Neural progenitor cell (in vitro differentiated cells): Measurements from ENCODE around the gene DCLK2. TPM values are rescaled to one million over a fixed set of nuclear protein-coding genes. Genes with fewer than 3 reads are reported as not detected.

ENCODE experiments used
- DNase-seq: peaks from one replicate; pipeline ENCODE4 v3.0.0-alpha.2; 2016; ENCODE audit warnings: low spot score
- H2AFZ ChIP-seq: fragments of 200-600 bp; sonication (generic); replicated peaks from 2 replicates; pipeline ENCODE4 v1.6.1; 2016; ENCODE audit warnings: antibody characterized with exemption
- H3F3A ChIP-seq: fragments of 200-600 bp; sonication (generic); 2 replicates; pipeline ENCODE4 v1.6.1; 2016; ENCODE audit warnings: antibody characterized with exemption, low read depth
- H3K27ac ChIP-seq: fragments of 200-600 bp; sonication (generic); 2 replicates; pipeline ENCODE4 v1.5.1; 2016; ENCODE audit warnings: mild to moderate bottlenecking
- H3K27me3 ChIP-seq: fragments of 200-600 bp; sonication (generic); 2 replicates; pipeline ENCODE4 v1.6.1; 2016; ENCODE audit warnings: mild to moderate bottlenecking, moderate library complexity
- H3K36me3 ChIP-seq: fragments of 200-600 bp; sonication (generic); 2 replicates; pipeline ENCODE4 v1.5.1; 2016
- H3K4me1 ChIP-seq: fragments of 200-600 bp; sonication (generic); 2 replicates; pipeline ENCODE4 v1.6.1; 2016; ENCODE audit warnings: mixed run types
- H3K4me2 ChIP-seq: fragments of 200-600 bp; sonication (generic); 2 replicates; pipeline ENCODE4 v1.6.1; 2016
- H3K4me3 ChIP-seq: fragments of 200-600 bp; sonication (generic); 2 replicates; pipeline ENCODE4 v1.5.1; 2016
- H3K79me2 ChIP-seq: fragments of 200-600 bp; sonication (generic); 2 replicates; pipeline ENCODE4 v1.6.1; 2016; ENCODE audit warnings: low read depth
- H3K9ac ChIP-seq: fragments of 200-600 bp; sonication (generic); 2 replicates; pipeline ENCODE4 v1.6.1; 2016
- H3K9me3 ChIP-seq: fragments of 200-600 bp; sonication (generic); 2 replicates; pipeline ENCODE4 v1.5.1; 2016; ENCODE audit warnings: low read depth
- H4K20me1 ChIP-seq: fragments of 200-600 bp; sonication (generic); 2 replicates; pipeline ENCODE4 v1.6.1; 2016; ENCODE audit warnings: low read depth
- H3K27ac Mint-ChIP-seq: 3 replicates; pipeline ENCODE4 v1.8.0; 2021; ENCODE audit warnings: mixed read lengths
- H3K27me3 Mint-ChIP-seq: 2 replicates; pipeline ENCODE4 v1.8.0; 2022; ENCODE audit warnings: low read depth, mild to moderate bottlenecking, inconsistent platforms, moderate library complexity, mixed read lengths; ENCODE audit not compliant: insufficient read depth
- H3K36me3 Mint-ChIP-seq: 3 replicates; pipeline ENCODE4 v1.8.0; 2021; ENCODE audit warnings: mixed read lengths
- H3K4me1 Mint-ChIP-seq: 3 replicates; pipeline ENCODE4 v1.8.0; 2021; ENCODE audit warnings: mixed read lengths
- H3K4me3 Mint-ChIP-seq: 3 replicates; pipeline ENCODE4 v1.8.0; 2021; ENCODE audit warnings: mild to moderate bottlenecking, moderate library complexity, mixed read lengths
- H3K9me3 Mint-ChIP-seq: 3 replicates; pipeline ENCODE4 v1.8.0; 2020; ENCODE audit warnings: mixed read lengths
- CTCF ChIP-seq: fragments of 200-600 bp; sonication (generic); IDR thresholded peaks from 2 replicates; pipeline ENCODE4 v1.5.1; 2017; ENCODE audit warnings: antibody characterized with exemption, mild to moderate bottlenecking
- EZH2 ChIP-seq: fragments of 200-600 bp; sonication (generic); IDR thresholded peaks from 2 replicates; pipeline ENCODE4 v1.6.1; 2017; ENCODE audit warnings: antibody characterized with exemption, mild to moderate bottlenecking, moderate library complexity
- EZH2phosphoT487 ChIP-seq: fragments of 200-600 bp; sonication (generic); IDR thresholded peaks from 2 replicates; pipeline ENCODE4 v1.6.1; 2017; ENCODE audit warnings: antibody characterized with exemption
- total RNA-seq: library from RNA; depleted of rRNA; stranded (reverse); fragments of >200 nt; gene quantifications from 2 replicates; pipeline ENCODE4 v1.2.3, GENCODE V29; 2015; ENCODE audit warnings: low replicate concordance

DCLK2 gene
- total RNA-seq, 1 donor from 2014 or later: 11.7 TPM

DNA sequence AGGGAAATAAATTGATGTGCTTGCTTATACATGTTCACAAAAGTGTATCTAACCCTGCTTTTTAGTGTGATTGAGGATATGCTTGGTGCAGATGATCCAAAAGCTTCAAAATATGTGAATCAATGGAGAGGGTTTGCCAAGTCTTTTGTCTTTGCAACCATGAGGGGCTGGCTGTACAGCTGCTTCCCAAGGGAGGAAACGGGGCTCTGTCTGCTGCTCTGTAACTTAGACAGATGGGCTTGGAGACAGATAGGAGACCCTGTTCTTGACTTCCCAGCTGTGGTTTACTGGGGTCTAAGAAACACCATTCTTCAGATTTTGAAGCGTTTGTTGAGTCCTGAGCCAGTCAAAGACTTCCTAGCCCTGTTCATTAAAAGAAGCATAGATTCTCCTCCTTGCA, 152.3 kb downstream of the DCLK2 start:
- no peaks in the 10 kb centered on the region for H3F3A ChIP-seq
- H3K79me2 ChIP-seq: no peaks in the 10 kb centered on the region
- Mint-ChIP-seq H3K36me3 (peaks cover 33% of the 10 kb centered on the region), H3K9me3 (no peaks in the 10 kb centered on the region), H3K27me3 (no peaks in the 10 kb centered on the region), H3K27ac (no peak overlapping the region), H3K4me3 (no peak overlapping the region), H3K4me1 (peaks cover 12% of the 10 kb centered on the region)
- TF ChIP-seq CTCF (no peak), EZH2 (no peak), EZH2phosphoT487 (no peak)
- no peaks in the 10 kb centered on the region for H4K20me1 ChIP-seq
- H3K27me3 ChIP-seq: no peaks in the 10 kb centered on the region
- H3K9me3 ChIP-seq: no peaks in the 10 kb centered on the region
- DNase-seq: no peak
- H3K36me3 ChIP-seq: no peaks in the 10 kb centered on the region
- H3K4me3 ChIP-seq: no peak overlapping the region
- H3K4me1 ChIP-seq: peaks cover 4% of the 10 kb centered on the region
- H3K9ac ChIP-seq: no peak overlapping the region
- no peak overlapping the region for H3K4me2 ChIP-seq
- no peak overlapping the region for H3K27ac ChIP-seq
- H2AFZ ChIP-seq: no peak overlapping the region

DNA sequence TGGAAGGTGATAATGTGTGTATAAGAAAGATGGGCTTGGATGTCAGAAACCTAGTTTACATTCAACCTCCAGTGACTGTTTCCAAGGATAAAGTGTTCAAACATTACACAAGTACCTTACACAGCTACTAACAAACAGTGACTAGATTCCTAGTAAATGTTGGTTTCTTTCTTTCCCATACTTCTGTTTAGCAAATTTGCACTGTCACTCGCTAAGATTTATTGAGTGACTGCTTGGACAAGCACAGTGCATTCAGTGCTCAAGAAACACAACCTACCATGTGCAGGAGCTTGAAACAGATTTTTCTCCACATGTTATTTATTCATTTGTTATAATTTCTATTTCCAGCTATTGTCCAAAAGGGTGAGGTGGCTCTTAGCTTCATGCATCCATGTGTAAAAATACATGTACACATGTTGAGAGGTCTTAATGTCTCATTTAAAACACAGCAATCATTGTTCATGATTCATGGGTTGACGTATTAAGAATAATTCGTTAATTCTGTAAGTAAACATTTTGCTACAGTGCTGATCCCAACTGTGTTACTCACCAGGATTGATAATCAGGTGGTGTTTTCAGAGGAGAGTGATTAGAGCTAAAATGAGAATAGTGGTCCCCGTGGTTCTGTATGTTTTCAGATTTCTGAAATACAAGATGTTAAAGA, 153.0 kb downstream of the DCLK2 start:
- H3K9ac ChIP-seq: no peak overlapping the region
- TF ChIP-seq CTCF (no peak), EZH2phosphoT487 (no peak), EZH2 (no peak)
- H3K27ac Mint-ChIP-seq: no peak overlapping the region
- no peaks in the 10 kb centered on the region for H3K27me3 ChIP-seq
- no peaks in the 10 kb centered on the region for H3F3A ChIP-seq
- H3K4me3 Mint-ChIP-seq: no peak overlapping the region
- no peak overlapping the region for H3K27ac ChIP-seq
- no peaks in the 10 kb centered on the region for H3K36me3 ChIP-seq
- H4K20me1 ChIP-seq: no peaks in the 10 kb centered on the region
- H3K4me3 ChIP-seq: no peak overlapping the region
- H3K36me3 Mint-ChIP-seq: peaks cover 31% of the 10 kb centered on the region
- H3K9me3 ChIP-seq: no peaks in the 10 kb centered on the region
- H2AFZ ChIP-seq: no peak overlapping the region
- H3K27me3 Mint-ChIP-seq: no peaks in the 10 kb centered on the region
- no peaks in the 10 kb centered on the region for H3K9me3 Mint-ChIP-seq
- H3K4me1 Mint-ChIP-seq: peaks cover 19% of the 10 kb centered on the region
- no peaks in the 10 kb centered on the region for H3K79me2 ChIP-seq
- DNase-seq: no peak
- H3K4me2 ChIP-seq: no peak overlapping the region
- H3K4me1 ChIP-seq: peaks cover 11% of the 10 kb centered on the region

DNA sequence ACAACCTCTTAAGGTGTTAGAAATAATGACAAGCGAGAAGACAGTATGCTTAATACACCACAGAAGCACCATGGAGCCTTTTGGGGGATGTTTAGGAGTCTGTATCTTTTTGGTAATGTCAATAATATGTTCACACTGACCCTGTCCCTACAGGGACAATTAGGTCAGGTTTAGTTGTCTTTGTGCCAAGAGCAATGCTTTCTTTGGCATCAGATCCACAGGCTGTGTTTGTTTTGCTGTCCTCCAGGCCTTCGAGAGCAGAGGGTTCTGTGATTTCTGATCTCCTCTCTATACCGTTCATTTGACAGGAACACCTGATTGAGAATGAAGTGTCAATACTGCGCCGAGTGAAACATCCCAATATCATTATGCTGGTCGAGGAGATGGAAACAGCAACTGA, 153.8 kb downstream of the DCLK2 start:
- no peak overlapping the region for H3K27ac Mint-ChIP-seq
- Histone ChIP-seq H3K79me2 (no peaks in the 10 kb centered on the region), H3K27ac (no peak overlapping the region), H3K4me2 (no peak overlapping the region), H2AFZ (no peak overlapping the region), H3K4me1 (peaks cover 18% of the 10 kb centered on the region), H3K9me3 (no peaks in the 10 kb centered on the region), H4K20me1 (no peaks in the 10 kb centered on the region), H3K36me3 (no peaks in the 10 kb centered on the region), H3K4me3 (no peak overlapping the region), H3K9ac (no peak overlapping the region), H3K27me3 (no peaks in the 10 kb centered on the region), H3F3A (no peaks in the 10 kb centered on the region)
- no peak for DNase-seq
- H3K9me3 Mint-ChIP-seq: no peaks in the 10 kb centered on the region
- H3K27me3 Mint-ChIP-seq: no peaks in the 10 kb centered on the region
- TF ChIP-seq EZH2: no peak
- TF ChIP-seq EZH2phosphoT487: no peak
- TF ChIP-seq CTCF: no peak
- H3K4me3 Mint-ChIP-seq: no peak overlapping the region
- H3K36me3 Mint-ChIP-seq: peaks cover 31% of the 10 kb centered on the region
- peaks cover 24% of the 10 kb centered on the region for H3K4me1 Mint-ChIP-seq
